ENCODE data around the gene FAM168A. TPM values are rescaled to one million over a fixed set of nuclear protein-coding genes. Genes with fewer than 3 reads are reported as not detected.
A peak's percentile ranks its signal among the peaks of the same experiment; 100 is the strongest.

FAM168A gene
- total RNA-seq, 1 donor from 2014 or later, result 18.1 TPM

- DNase-seq, result no peak
Observed at GRCh38 chr11:73425108-73425507, 172.8 kb downstream of the FAM168A start.

- no peak for DNase-seq
Observed at GRCh38 chr11:73423506-73423905, 174.4 kb downstream of the FAM168A start.

- DNase-seq, result no peak
Observed at GRCh38 chr11:73422886-73423285, 175.0 kb downstream of the FAM168A start.

GRCh38 chr11:73420136-73420535, 177.8 kb downstream of the FAM168A start:
- DNase-seq, result no peak

- DNase-seq, result no peak
Observed at GRCh38 chr11:73416786-73417185, 181.1 kb downstream of the FAM168A start.

GRCh38 chr11:73415854-73416615, 181.9 kb downstream of the FAM168A start:
- DNase-seq, result no peak

- DNase-seq, result no peak
Observed at GRCh38 chr11:73414977-73415651, 182.8 kb downstream of the FAM168A start.

GRCh38 chr11:73413256-73413655, 184.7 kb downstream of the FAM168A start:
- no peak for DNase-seq

GRCh38 chr11:73412308-73412707, 185.6 kb downstream of the FAM168A start:
- DNase-seq, result no peak

GRCh38 chr11:73411031-73411430, 186.9 kb downstream of the FAM168A start:
- DNase-seq, result no peak

- no peak for DNase-seq
Observed at GRCh38 chr11:73410627-73411026, 187.3 kb downstream of the FAM168A start.

GRCh38 chr11:73409431-73409830, 188.5 kb downstream of the FAM168A start:
- DNase-seq, result no peak

GRCh38 chr11:73406619-73407018, 191.3 kb downstream of the FAM168A start:
- DNase-seq, result no peak

- DNase-seq, result no peak
Observed at GRCh38 chr11:73406131-73406530, 191.8 kb downstream of the FAM168A start.

GRCh38 chr11:73405146-73405510, 192.8 kb downstream of the FAM168A start:
- DNase-seq, result no peak

- DNase-seq, result no peak
Observed at GRCh38 chr11:73404506-73405145, 193.3 kb downstream of the FAM168A start.

- DNase-seq, result peak; percentile 36
Observed at GRCh38 chr11:73404048-73404447, 193.9 kb downstream of the FAM168A start.

GRCh38 chr11:73403541-73403940, 194.4 kb downstream of the FAM168A start:
- no peak for DNase-seq

- no peak for DNase-seq
Observed at GRCh38 chr11:73402834-73403185, 195.1 kb downstream of the FAM168A start.

GRCh38 chr11:73401924-73402833, 195.7 kb downstream of the FAM168A start:
- no peak for DNase-seq

- no peak for DNase-seq
Observed at GRCh38 chr11:73401217-73401923, 196.5 kb downstream of the FAM168A start.

- no peak for DNase-seq
Observed at GRCh38 chr11:73400293-73400692, 197.6 kb downstream of the FAM168A start.
